K562 (cell line): ENCODE data around the gene POC1B. TPM values are rescaled to one million over a fixed set of nuclear protein-coding genes. Genes with fewer than 3 reads are reported as not detected.

Experiments
- ATAC-seq: fragments of 200-7000 bp; cut with Tn5 transposase; 3 replicates; pipeline ENCODE4 v1.9.1; 2020; ENCODE audit warnings: moderate library complexity
- BruUV-seq: library from RNA; stranded (reverse); fragments of 400-500 nt; replicated peaks from 2 replicates; lab custom pipeline; 2021; lab: Mats Ljungman, UMichigan
- CTCF ChIA-PET: fragments of 300-600 bp; formaldehyde crosslinking; extraction: SDS; loops from one replicate; lab custom pipeline; 2021; ENCODE audit warnings: low intra/inter-chr PET ratio; lab: Yijun Ruan, JAX
- POLR2A ChIA-PET: fragments of 300-600, 350-650 bp; sonication (Branson Sonifier 250); formaldehyde crosslinking; extraction: SDS; loops from one replicate; lab custom pipeline; 2021; ENCODE audit warnings: antibody characterized with exemption, inconsistent platforms; lab: Yijun Ruan, JAX
- DNase-seq, 4 experiments: peaks; one replicate each; pipeline versions ENCODE4 v3.0.0 to v3.0.0-alpha.2; 2011 to 2018; ENCODE audit warnings: low spot score in 3 of 4, mixed read lengths in 3 of 4; ENCODE audit errors: extremely low read depth in 1 of 4
- FAIRE-seq: peaks from 2 replicates; lab custom pipeline; 2011; peaks lifted over from hg19 to GRCh38; lab: Jason Lieb, UNC
- H2AFZ ChIP-seq: 2 replicates; pipeline ENCODE4 v1.6.0; 2011; ENCODE audit warnings: low read depth, low read length, control low read depth, inconsistent platforms
- H3K27ac ChIP-seq: fragments of 200-600 bp; 3 replicates; pipeline ENCODE4 v1.8.0; 2011; ENCODE audit warnings: low read depth, mild to moderate bottlenecking, control low read depth, inconsistent platforms, low read length, moderate library complexity, mixed read lengths; ENCODE audit errors: extremely low read depth
- H3K27me3 ChIP-seq, 2 experiments: fragments of 300-600 bp in 1 of 2; 2 replicates in 1 of 2; 3 replicates in 1 of 2; pipeline versions ENCODE4 v1.6.0 to v1.8.0; 2011; ENCODE audit warnings: inconsistent platforms in 2 of 2, low read length in 2 of 2, mild to moderate bottlenecking in 1 of 2, mixed read lengths in 1 of 2, moderate library complexity in 1 of 2; ENCODE audit not compliant: control insufficient read depth in 2 of 2, insufficient read depth in 2 of 2
- H3K36me3 ChIP-seq: fragments of 300-600 bp; 3 replicates; pipeline ENCODE4 v1.8.0; 2011; ENCODE audit warnings: mild to moderate bottlenecking, low read length, inconsistent platforms; ENCODE audit not compliant: control insufficient read depth, insufficient read depth
- H3K4me1 ChIP-seq, 2 experiments: fragments of 200-600 bp in 1 of 2; replicated peaks in 1 of 2; 2 replicates in 1 of 2; 3 replicates in 1 of 2; pipeline versions ENCODE4 v1.5.1 to v1.8.0; 2011; ENCODE audit warnings: inconsistent platforms in 2 of 2, low read length in 2 of 2, mild to moderate bottlenecking in 1 of 2, mixed read lengths in 1 of 2, moderate library complexity in 1 of 2; ENCODE audit not compliant: control insufficient read depth in 2 of 2, insufficient read depth in 2 of 2
- H3K4me2 ChIP-seq: 2 replicates; pipeline ENCODE4 v1.6.1; 2011; ENCODE audit warnings: low read length, control low read depth, inconsistent platforms, mixed read lengths; ENCODE audit not compliant: insufficient read depth
- H3K4me3 ChIP-seq: fragments of 200-600 bp; sonication (generic), shearing (Covaris generic); 2 replicates; pipeline ENCODE4 v1.5.1; 2016; ENCODE audit warnings: control low read depth, inconsistent platforms
- H3K79me2 ChIP-seq: fragments of 200-600 bp; 3 replicates; pipeline ENCODE4 v1.8.0; 2011; ENCODE audit warnings: low read length, inconsistent platforms; ENCODE audit not compliant: control insufficient read depth, insufficient read depth
- H3K9ac ChIP-seq, 2 experiments: 2 replicates each; pipeline versions ENCODE4 v1.6.0 to v1.6.1; 2011; ENCODE audit warnings: low read depth in 2 of 2, low read length in 2 of 2, control low read depth in 1 of 2, inconsistent platforms in 1 of 2, mild to moderate bottlenecking in 1 of 2, mixed read lengths in 1 of 2; ENCODE audit not compliant: insufficient read depth in 1 of 2
- H3K9me1 ChIP-seq: one replicate; pipeline ENCODE4 v1.6.0; 2011; ENCODE audit warnings: inconsistent platforms, mild to moderate bottlenecking, low read length, moderate library complexity; ENCODE audit not compliant: control insufficient read depth, insufficient read depth
- H3K9me3 ChIP-seq: replicated peaks from 2 replicates; pipeline ENCODE4 v1.5.1; 2011; ENCODE audit warnings: low read depth, low read length, inconsistent platforms; ENCODE audit not compliant: control insufficient read depth, insufficient read depth
- H4K20me1 ChIP-seq: replicated peaks from 2 replicates; pipeline ENCODE4 v1.6.1; 2011; ENCODE audit warnings: low read length, inconsistent platforms, mixed read lengths; ENCODE audit not compliant: control insufficient read depth, insufficient read depth
- ARID1B ChIP-seq: fragments of 450-650 bp; IDR thresholded peaks from 2 replicates; pipeline ENCODE4 v1.6.1; 2016; ENCODE audit warnings: antibody characterized with exemption, mild to moderate bottlenecking, inconsistent platforms
- BRF2 ChIP-seq: IDR thresholded peaks from 3 replicates; pipeline ENCODE4 v1.6.1; 2011; ENCODE audit warnings: borderline replicate concordance, mild to moderate bottlenecking; ENCODE audit not compliant: insufficient read length, insufficient read depth
- CTBP1 ChIP-seq: fragments of 450-650 bp; IDR thresholded peaks from 2 replicates; pipeline ENCODE4 v1.6.1; 2016; ENCODE audit warnings: borderline replicate concordance
- CTCFL ChIP-seq: IDR thresholded peaks from 2 replicates; pipeline ENCODE4 v1.6.1; 2011; ENCODE audit warnings: borderline replicate concordance, low read depth, mild to moderate bottlenecking, moderate library complexity, low read length; ENCODE audit not compliant: insufficient read depth, poor library complexity, severe bottlenecking
- DPF2 ChIP-seq: fragments of 450-650 bp; IDR thresholded peaks from 2 replicates; pipeline ENCODE4 v1.6.1; 2016
- ELK3 ChIP-seq: fragments of 450-650 bp; formaldehyde crosslinking; IDR thresholded peaks from 2 replicates; pipeline ENCODE4 v1.4.0; 2020; ENCODE audit warnings: mild to moderate bottlenecking
- HLTF ChIP-seq: fragments of 450-650 bp; IDR thresholded peaks from 2 replicates; pipeline ENCODE4 v1.6.1; 2016
- MCM7 ChIP-seq, 2 experiments: fragments of 450-650 bp; IDR thresholded peaks; 2 replicates each; pipeline ENCODE4 v1.6.1; 2016 to 2018
- NR2F6 ChIP-seq: fragments of 450-650 bp; formaldehyde crosslinking; IDR thresholded peaks from 2 replicates; pipeline ENCODE4 v1.4.0; 2020; ENCODE audit warnings: mild to moderate bottlenecking
- ZFP1 ChIP-seq: fragments of 450-650 bp; formaldehyde crosslinking; IDR thresholded peaks from 2 replicates; pipeline ENCODE4 v1.4.0; 2020; ENCODE audit warnings: mild to moderate bottlenecking, mixed read lengths
- ZNF274 ChIP-seq: IDR thresholded peaks from 2 replicates; pipeline ENCODE4 v1.6.1; 2011; ENCODE audit warnings: low read depth, mild to moderate bottlenecking, low read length, moderate library complexity, borderline replicate concordance
- ZNF512 ChIP-seq: IDR thresholded peaks from 2 replicates; pipeline ENCODE4 v1.6.1; 2016; ENCODE audit warnings: missing genetic modification characterization, missing compliant biosample characterization
- ZNF778 ChIP-seq: fragments of 450-650 bp; formaldehyde crosslinking; IDR thresholded peaks from 2 replicates; pipeline ENCODE4 v1.4.0; 2020; ENCODE audit warnings: mild to moderate bottlenecking, moderate library complexity
- WGBS: fragments of 100-300 bp; shearing (Covaris generic); methylation state at CpG from one replicate; pipeline ENCODE4 v1.1.6; 2016; ENCODE audit warnings: low coverage, mixed read lengths; ENCODE audit not compliant: insufficient coverage; ENCODE audit errors: missing lambda C conversion rate; 5-methylcytosine and 5-hydroxymethylcytosine counted together
- in situ Hi-C: fragments of 300-500 bp; cut with MboI; formaldehyde crosslinking; loops from 4 replicates; pipeline ENCODE4 v1.15.0; 2018; ENCODE audit warnings: inconsistent platforms, mixed read lengths
- intact Hi-C: fragments of 100-400 bp; cut with micrococcal nuclease; formaldehyde crosslinking; loops from 2 replicates; pipeline ENCODE4 v1.14.2; 2022
- polyA plus RNA-seq, 8 experiments: library from polyadenylated mRNA; depleted of rRNA in 4 of 8; stranded (reverse) in 5 of 8; unstranded in 3 of 8; fragments of >200 nt; fragmentation: Nextera tagmentation in 2 of 8; fragmentation: Illumina TruSeq in 1 of 8; extraction: Ambion mirVana in 2 of 8; extraction: Trizol in 1 of 8; gene quantifications; 2 replicates each; pipeline versions ENCODE4 v1.2.1 to v1.2.3, GENCODE V29; 2011 to 2014; ENCODE audit warnings: inconsistent platforms in 1 of 8, missing spikeins in 1 of 8
- total RNA-seq, 7 experiments: library from RNA; depleted of rRNA in 6 of 7; stranded (reverse); fragments of >200 nt in 6 of 7; fragmentation: Illumina TruSeq in 2 of 7; extraction: Trizol in 2 of 7; gene quantifications; 2 replicates each; pipeline versions ENCODE4 v1.2.1 to v1.2.3, GENCODE V29; 2011 to 2021; ENCODE audit warnings: low replicate concordance in 1 of 7

The POC1B gene
- total and polyA plus RNA-seq, 9 of the 15 experiments (the other 6 are each of a cell fraction or from before 2014, with no cell fraction given), result 4.5 to 16.1 (median 10.4) TPM

- TF ChIP-seq NR2F6 (CRISPR knock-in tag), result no peak
- no peak for TF ChIP-seq CTCFL
- TF ChIP-seq MCM7 (IDR thresholded peaks at IDR 0.05), result no peak
- no peak for TF ChIP-seq ZNF274
- TF ChIP-seq ZNF512, result no peak
- TF ChIP-seq DPF2, result no peak
These were observed 48.8 kb downstream of the POC1B start (continued) for GRCh38 chr12:89476904-89477595.

- CTCF ChIA-PET, result no interaction called here
- BruUV-seq, result no TSS peak
- Histone ChIP-seq H3K79me2 (no peaks in the 10 kb centered on the region), H3K27ac (no peak overlapping the region), H3K27me3 (no peaks in the 10 kb centered on the region), H2AFZ (no peak overlapping the region), H3K4me3 (no peak overlapping the region), H3K9me1 (no peaks in the 10 kb centered on the region), H3K36me3 (no peaks in the 10 kb centered on the region), H3K9me3 (no peaks in the 10 kb centered on the region), H4K20me1 (no peaks in the 10 kb centered on the region), H3K9ac (no peak overlapping the region), H3K4me2 (no peak overlapping the region), H3K4me1 (no peaks in the 10 kb centered on the region)
- DNase-seq, result no peak
- no peak for FAIRE-seq
- intact Hi-C loops, result loop anchor here (10.0 kb wide), 2 partner anchors 219 to 1469 kb away; no protein-coding TSS in a partner anchor
- ATAC-seq, result no peak
- in situ Hi-C loops, result no loop called here
- 38% methylated on average over 3 of the region's 3 CpGs for WGBS
- POLR2A ChIA-PET, result interaction anchor here (0.6 kb wide), 1 partner anchor 32 kb away, joined by 3 read pairs; no protein-coding TSS in a partner anchor
- TF ChIP-seq ARID1B (no peak), BRF2 (no peak), HLTF (no peak), ELK3 (CRISPR knock-in tag) (no peak), ZFP1 (CRISPR knock-in tag) (no peak), ZNF778 (CRISPR knock-in tag) (no peak), CTBP1 (no peak)
These were observed 49.6 kb downstream of the POC1B start for GRCh38 chr12:89476232-89476631.
